Endothelial cell of umbilical vein (primary cell): ENCODE measurements around the gene STOML1. TPM values are rescaled to one million over a fixed set of nuclear protein-coding genes. Genes with fewer than 3 reads are reported as not detected.

Experiments used
- BruUV-seq: library from RNA; stranded (reverse); fragments of 400-500 nt; replicated peaks from 2 replicates; lab custom pipeline; 2021; lab: Mats Ljungman, UMichigan
- CTCF ChIA-PET: fragments of 300-600, 350-600 bp; sonication (Branson Sonifier 250); formaldehyde crosslinking; loops from one replicate; lab custom pipeline; 2021; ENCODE audit warnings: antibody characterized with exemption, inconsistent platforms; lab: Charles Lee
- POLR2A ChIA-PET: fragments of 300-600, 350-600 bp; sonication (Branson Sonifier 250); formaldehyde crosslinking; loops from one replicate; lab custom pipeline; 2021; ENCODE audit warnings: antibody characterized with exemption, inconsistent platforms; lab: Charles Lee
- DNase-seq: peaks from one replicate; pipeline ENCODE4 v3.0.0-alpha.2; 2011; ENCODE audit warnings: low read depth, low spot score
- FAIRE-seq: peaks from 2 replicates; lab custom pipeline; 2011; peaks lifted over from hg19 to GRCh38; lab: Jason Lieb, UNC
- H2AFZ ChIP-seq: 2 replicates; pipeline ENCODE4 v1.6.0; 2012; ENCODE audit warnings: low read depth, low read length, control low read depth, inconsistent platforms
- H3K27ac ChIP-seq: 2 replicates; pipeline ENCODE4 v1.5.1; 2011; ENCODE audit warnings: low read depth, mild to moderate bottlenecking, control low read depth, low read length, moderate library complexity; ENCODE audit not compliant: insufficient read depth
- H3K27me3 ChIP-seq, 2 experiments: 2 replicates each; pipeline versions ENCODE4 v1.6.0 to v1.6.1; 2011; ENCODE audit warnings: low read length in 2 of 2, mixed read lengths in 1 of 2; ENCODE audit not compliant: control insufficient read depth in 2 of 2, insufficient read depth in 2 of 2
- H3K36me3 ChIP-seq, 2 experiments: 2 replicates in 1 of 2; 3 replicates in 1 of 2; pipeline ENCODE4 v1.5.1; 2011; ENCODE audit warnings: low read length in 2 of 2, mild to moderate bottlenecking in 1 of 2, moderate library complexity in 1 of 2; ENCODE audit not compliant: control insufficient read depth in 2 of 2, insufficient read depth in 2 of 2; ENCODE audit errors: extremely low read depth in 1 of 2
- H3K4me1 ChIP-seq: 3 replicates; pipeline ENCODE4 v1.5.1; 2011; ENCODE audit warnings: mild to moderate bottlenecking, low read length; ENCODE audit not compliant: control insufficient read depth, insufficient read depth; ENCODE audit errors: extremely low read depth
- H3K4me2 ChIP-seq: 2 replicates; pipeline ENCODE4 v1.6.1; 2011; ENCODE audit warnings: low read length, control low read depth, mixed read lengths; ENCODE audit not compliant: insufficient read depth
- H3K4me3 ChIP-seq, 3 experiments: fragments of 200-600 bp in 1 of 3; sonication (generic), shearing (Covaris generic) in 1 of 3; replicated peaks in 1 of 3; 2 replicates each; pipeline ENCODE4 v1.5.1; 2011 to 2016; ENCODE audit warnings: control low read depth in 3 of 3, low read length in 3 of 3, mild to moderate bottlenecking in 2 of 3, inconsistent platforms in 1 of 3, low read depth in 1 of 3, moderate library complexity in 1 of 3; ENCODE audit not compliant: insufficient read depth in 1 of 3
- H3K79me2 ChIP-seq: 2 replicates; pipeline ENCODE4 v1.6.0; 2012; ENCODE audit warnings: low read length, inconsistent platforms; ENCODE audit not compliant: control insufficient read depth, insufficient read depth
- H3K9ac ChIP-seq: replicated peaks from 2 replicates; pipeline ENCODE3; 2011; ENCODE audit warnings: low read length, control low read depth; ENCODE audit not compliant: insufficient read depth; ENCODE audit errors: extremely low read depth
- H3K9me1 ChIP-seq: replicated peaks from 3 replicates; pipeline ENCODE4 v1.6.0; 2011; ENCODE audit warnings: mild to moderate bottlenecking, low read length; ENCODE audit not compliant: control insufficient read depth, insufficient read depth; ENCODE audit errors: extremely low read depth
- H3K9me3 ChIP-seq: replicated peaks from 2 replicates; pipeline ENCODE4 v1.5.1; 2012; ENCODE audit warnings: low read length, inconsistent platforms; ENCODE audit not compliant: control insufficient read depth, insufficient read depth
- H4K20me1 ChIP-seq: replicated peaks from 2 replicates; pipeline ENCODE3; 2011; ENCODE audit warnings: mild to moderate bottlenecking, low read length; ENCODE audit not compliant: control insufficient read depth, insufficient read depth; ENCODE audit errors: extremely low read depth
- EZH2 ChIP-seq: IDR thresholded peaks from 2 replicates; pipeline ENCODE4 v1.6.1; 2012; ENCODE audit warnings: borderline replicate concordance, low read depth, mild to moderate bottlenecking, moderate library complexity, low read length, inconsistent platforms; ENCODE audit not compliant: severe bottlenecking
- FOS ChIP-seq: IDR thresholded peaks from 2 replicates; pipeline ENCODE4 v1.6.1; 2011; ENCODE audit warnings: mild to moderate bottlenecking, low read length, moderate library complexity, borderline replicate concordance; ENCODE audit not compliant: insufficient read depth
- GATA2 ChIP-seq: IDR thresholded peaks from 2 replicates; pipeline ENCODE4 v1.7.0; 2011; ENCODE audit warnings: low read depth, mild to moderate bottlenecking, moderate library complexity, mixed read lengths, low read length; ENCODE audit not compliant: insufficient read length, insufficient read depth
- JUN ChIP-seq: IDR thresholded peaks from 2 replicates; pipeline ENCODE4 v1.6.1; 2011; ENCODE audit warnings: borderline replicate concordance, low read depth; ENCODE audit not compliant: insufficient read length, insufficient read depth
- MAX ChIP-seq: IDR thresholded peaks from 2 replicates; pipeline ENCODE4 v1.6.1; 2011; ENCODE audit not compliant: insufficient read depth, insufficient read length
- MYC ChIP-seq: IDR thresholded peaks from one replicate; pipeline ENCODE4 v1.6.1; 2011; ENCODE audit warnings: mild to moderate bottlenecking, low read depth, low read length
- POLR2A ChIP-seq: IDR thresholded peaks from 2 replicates; pipeline ENCODE4 v1.6.1; 2012; ENCODE audit warnings: low read depth, mild to moderate bottlenecking, control low read depth, low read length
- POLR2AphosphoS5 ChIP-seq: IDR thresholded peaks from 2 replicates; pipeline ENCODE4 v1.6.1; 2012; ENCODE audit warnings: low read depth, mild to moderate bottlenecking, control low read depth, low read length, moderate library complexity; ENCODE audit not compliant: insufficient read depth
- dilution Hi-C: fragments of 300-500 bp; cut with MboI; formaldehyde crosslinking; loops from one replicate; pipeline ENCODE4 v1.15.0; 2019; ENCODE audit warnings: low sequenced_read_pairs; ENCODE audit not compliant: extremely low pct_ligation_motif_present
- intact Hi-C: fragments of 100-400 bp; cut with micrococcal nuclease; formaldehyde crosslinking; loops from one replicate; pipeline ENCODE4 v1.10.0; 2022
- polyA plus RNA-seq, 4 experiments: library from polyadenylated mRNA; depleted of rRNA in 3 of 4; stranded (reverse) in 3 of 4; unstranded in 1 of 4; fragments of >200 nt; gene quantifications; 2 replicates each; pipeline versions ENCODE4 v1.2.1 to v1.2.3, GENCODE V29; 2011 to 2012; ENCODE audit warnings: missing spikeins in 1 of 4
- total RNA-seq: library from RNA; stranded (reverse); gene quantifications from 2 replicates; pipeline ENCODE4 v1.2.3, GENCODE V29; 2021
- TF ChIP-seq, protein P1 (sequence below), 2 donors: IDR thresholded peaks; 1 replicate in 1 of 2; 2 replicates in 1 of 2; pipeline ENCODE4 v1.5.1; 2011; ENCODE audit warnings: low read length in 2 of 2, mild to moderate bottlenecking in 2 of 2, moderate library complexity in 2 of 2, control low read depth in 1 of 2, inconsistent platforms in 1 of 2, low read depth in 1 of 2; ENCODE audit not compliant: insufficient read depth in 1 of 2; ENCODE audit errors: extremely low read depth in 1 of 2

Gene STOML1
- total and polyA plus RNA-seq, 2 donors (not counting 3 experiments of a cell fraction or from before 2014, with no cell fraction given) = 12.9 to 15.4 TPM

DNA sequence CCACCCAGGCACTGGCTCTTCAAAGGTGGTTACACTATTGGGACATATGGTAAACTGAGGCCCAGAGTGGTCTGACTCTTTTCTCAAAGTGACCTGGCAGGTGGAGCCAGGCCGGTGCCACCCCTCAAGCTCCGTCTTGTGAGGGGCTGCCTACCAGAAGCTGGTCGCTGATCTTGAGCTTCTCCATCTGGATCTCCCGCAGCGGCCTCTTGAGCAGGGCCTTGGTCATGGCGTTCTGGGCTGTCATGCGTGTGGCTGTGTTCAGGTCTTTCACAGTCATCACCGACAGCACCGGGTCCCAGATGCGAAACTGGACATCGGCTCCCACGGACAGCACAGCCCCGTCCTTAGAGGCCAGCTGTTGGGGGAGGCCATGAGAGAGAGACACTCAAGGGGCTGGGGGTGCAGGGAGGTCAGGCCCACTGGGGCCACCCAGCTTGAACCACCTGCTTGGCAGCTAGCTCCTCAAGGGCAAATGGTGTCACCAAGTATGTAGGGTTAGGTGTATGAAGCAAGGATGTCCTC, 3.6 kb downstream of the STOML1 start:
- Histone ChIP-seq H3K9ac (no peak overlapping the region), H3K27me3 (no peaks in the 10 kb centered on the region), H3K4me3 (no peak overlapping the region), H3K79me2 (no peaks in the 10 kb centered on the region), H3K9me3 (no peaks in the 10 kb centered on the region), H4K20me1 (no peaks in the 10 kb centered on the region), H3K27ac (peak overlapping the region; percentile 50), H2AFZ (no peak overlapping the region), H3K36me3 (no peaks in the 10 kb centered on the region), H3K4me2 (no peak overlapping the region), H3K4me1 (peaks cover 50% of the 10 kb centered on the region), H3K9me1 (no peaks in the 10 kb centered on the region)
- DNase-seq (no peak), FAIRE-seq (no peak)
- intact Hi-C loops (no loop called here), dilution Hi-C loops (no loop called here)
- TF ChIP-seq JUN (no peak), POLR2A (no peak), MAX (no peak), GATA2 (no peak), MYC (no peak), FOS (no peak), EZH2 (no peak), POLR2AphosphoS5 (no peak)
- TF ChIP-seq, protein P1, sequence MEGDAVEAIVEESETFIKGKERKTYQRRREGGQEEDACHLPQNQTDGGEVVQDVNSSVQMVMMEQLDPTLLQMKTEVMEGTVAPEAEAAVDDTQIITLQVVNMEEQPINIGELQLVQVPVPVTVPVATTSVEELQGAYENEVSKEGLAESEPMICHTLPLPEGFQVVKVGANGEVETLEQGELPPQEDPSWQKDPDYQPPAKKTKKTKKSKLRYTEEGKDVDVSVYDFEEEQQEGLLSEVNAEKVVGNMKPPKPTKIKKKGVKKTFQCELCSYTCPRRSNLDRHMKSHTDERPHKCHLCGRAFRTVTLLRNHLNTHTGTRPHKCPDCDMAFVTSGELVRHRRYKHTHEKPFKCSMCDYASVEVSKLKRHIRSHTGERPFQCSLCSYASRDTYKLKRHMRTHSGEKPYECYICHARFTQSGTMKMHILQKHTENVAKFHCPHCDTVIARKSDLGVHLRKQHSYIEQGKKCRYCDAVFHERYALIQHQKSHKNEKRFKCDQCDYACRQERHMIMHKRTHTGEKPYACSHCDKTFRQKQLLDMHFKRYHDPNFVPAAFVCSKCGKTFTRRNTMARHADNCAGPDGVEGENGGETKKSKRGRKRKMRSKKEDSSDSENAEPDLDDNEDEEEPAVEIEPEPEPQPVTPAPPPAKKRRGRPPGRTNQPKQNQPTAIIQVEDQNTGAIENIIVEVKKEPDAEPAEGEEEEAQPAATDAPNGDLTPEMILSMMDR (IDR thresholded peaks at IDR 0.05; ENCODE audit: extremely low read depth in 1 of 2, insufficient read depth in 1 of 2, low read depth in 1 of 2, low read length in 2 of 2) = no peak
- ChIA-PET CTCF (interaction anchor here (1.5 to 7.0 kb wide), 3 partner anchors 15 to 60 kb away, joined by 7 to 53 read pairs (median 18); no protein-coding TSS in a partner anchor), POLR2A (no interaction called here)
- no TSS peak for BruUV-seq
